ENCODE data around the gene CREB1.

The CREB1 gene

GRCh38 chr2:207600231-207600630 lies 70.5 kb downstream of the CREB1 start:
- TF ChIP-seq YY1 (IDR thresholded peaks at IDR 0.05; ENCODE audit: low read depth) (no peak), EP300 (IDR thresholded peaks at IDR 0.05; ENCODE audit: borderline replicate concordance) (no peak), CEBPB (IDR thresholded peaks at IDR 0.05) (no peak), ZBTB7A (IDR thresholded peaks at IDR 0.05; ENCODE audit: low read depth) (no peak), FOXM1 (IDR thresholded peaks at IDR 0.05; ENCODE audit: borderline replicate concordance, low read depth) (no peak), REST (IDR thresholded peaks at IDR 0.05; ENCODE audit: low read depth) (no peak), RAD21 (IDR thresholded peaks at IDR 0.05; ENCODE audit: low read depth) (no peak), TEAD4 (IDR thresholded peaks at IDR 0.05) (no peak), TAF1 (IDR thresholded peaks at IDR 0.05; ENCODE audit: low read depth) (no peak)

GRCh38 chr2:207601774-207602173 lies 72.0 kb downstream of the CREB1 start:
- TF ChIP-seq YY1 (IDR thresholded peaks at IDR 0.05; ENCODE audit: low read depth) (no peak), CREB1 (IDR thresholded peaks at IDR 0.05; ENCODE audit: low read depth) (no peak), REST (IDR thresholded peaks at IDR 0.05; ENCODE audit: low read depth) (no peak), TAF1 (IDR thresholded peaks at IDR 0.05; ENCODE audit: low read depth) (no peak), ZBTB7A (IDR thresholded peaks at IDR 0.05; ENCODE audit: low read depth) (no peak), RAD21 (IDR thresholded peaks at IDR 0.05; ENCODE audit: low read depth) (no peak), FOXM1 (IDR thresholded peaks at IDR 0.05; ENCODE audit: borderline replicate concordance, low read depth) (no peak), TEAD4 (IDR thresholded peaks at IDR 0.05) (no peak), CEBPB (IDR thresholded peaks at IDR 0.05) (no peak), EP300 (IDR thresholded peaks at IDR 0.05; ENCODE audit: borderline replicate concordance) (no peak), NFIC (IDR thresholded peaks at IDR 0.05) (no peak), TCF12 (IDR thresholded peaks at IDR 0.05; ENCODE audit: low read depth) (no peak)

GRCh38 chr2:207603486-207603885 lies 73.7 kb downstream of the CREB1 start:
- no peak for TF ChIP-seq RAD21 (IDR thresholded peaks at IDR 0.05; ENCODE audit: low read depth)

- TF ChIP-seq NFIC (IDR thresholded peaks at IDR 0.05): no peak
- no peak for TF ChIP-seq USF1 (IDR thresholded peaks at IDR 0.05)
- no peak for TF ChIP-seq MAX (IDR thresholded peaks at IDR 0.05)
- no peak for TF ChIP-seq TEAD4 (IDR thresholded peaks at IDR 0.05)
- TF ChIP-seq TAF1 (IDR thresholded peaks at IDR 0.05; ENCODE audit: low read depth): no peak
- TF ChIP-seq EP300 (IDR thresholded peaks at IDR 0.05; ENCODE audit: borderline replicate concordance): no peak
- TF ChIP-seq FOXM1 (IDR thresholded peaks at IDR 0.05; ENCODE audit: borderline replicate concordance, low read depth): no peak
- TF ChIP-seq EGR1 (IDR thresholded peaks at IDR 0.05): no peak
- no peak for TF ChIP-seq REST (IDR thresholded peaks at IDR 0.05; ENCODE audit: low read depth)
- TF ChIP-seq RAD21 (IDR thresholded peaks at IDR 0.05; ENCODE audit: low read depth): no peak
- TF ChIP-seq YY1 (IDR thresholded peaks at IDR 0.05; ENCODE audit: low read depth): no peak
- TF ChIP-seq CEBPB (IDR thresholded peaks at IDR 0.05): no peak
These were observed 76.6 kb downstream of the CREB1 start for GRCh38 chr2:207606399-207606798.

- TF ChIP-seq USF1 (IDR thresholded peaks at IDR 0.05) (no peak), EGR1 (IDR thresholded peaks at IDR 0.05) (no peak), RAD21 (IDR thresholded peaks at IDR 0.05; ENCODE audit: low read depth) (no peak), ZBTB7A (IDR thresholded peaks at IDR 0.05; ENCODE audit: low read depth) (no peak), CREB1 (IDR thresholded peaks at IDR 0.05; ENCODE audit: low read depth) (no peak), EP300 (IDR thresholded peaks at IDR 0.05; ENCODE audit: borderline replicate concordance) (no peak), YY1 (IDR thresholded peaks at IDR 0.05; ENCODE audit: low read depth) (no peak), NFIC (IDR thresholded peaks at IDR 0.05) (no peak), TAF1 (IDR thresholded peaks at IDR 0.05; ENCODE audit: low read depth) (no peak), TCF12 (IDR thresholded peaks at IDR 0.05; ENCODE audit: low read depth) (no peak), MAX (IDR thresholded peaks at IDR 0.05) (no peak), FOXM1 (IDR thresholded peaks at IDR 0.05; ENCODE audit: borderline replicate concordance, low read depth) (no peak), CEBPB (IDR thresholded peaks at IDR 0.05) (no peak), TEAD4 (IDR thresholded peaks at IDR 0.05) (no peak), REST (IDR thresholded peaks at IDR 0.05; ENCODE audit: low read depth) (no peak)
These were observed 77.1 kb downstream of the CREB1 start for GRCh38 chr2:207606829-207607228.
